Psoas muscle (tissue), 8 donors: ENCODE measurements around the gene RALGPS2. TPM values are rescaled to one million over a fixed set of nuclear protein-coding genes. Genes with fewer than 3 reads are reported as not detected.

Source experiments
- ATAC-seq, 4 donors: fragments of 200-7000 bp; cut with Tn5 transposase; one replicate each; pipeline ENCODE4 v1.9.1; 2020; ENCODE audit warnings: moderate library complexity in 3 of 4, mild to moderate bottlenecking in 2 of 4
- DNase-seq, 2 donors: peaks; one replicate each; pipeline ENCODE4 v3.0.0-alpha.2; 2020
- H3K27ac ChIP-seq: fragments of 200-600 bp; one replicate; pipeline ENCODE4 v1.8.0; 2022
- H3K27me3 ChIP-seq, 3 donors: fragments of 200-600 bp in 1 of 3; one replicate each; pipeline versions ENCODE4 v1.6.1 to v1.8.0; 2013 to 2022; ENCODE audit warnings: low read length in 2 of 3, mild to moderate bottlenecking in 2 of 3, moderate library complexity in 1 of 3; ENCODE audit not compliant: insufficient read depth in 3 of 3
- H3K36me3 ChIP-seq, 2 donors: fragments of 200-600 bp in 1 of 2; one replicate each; pipeline versions ENCODE4 v1.6.1 to v1.8.0; 2013 to 2022; ENCODE audit warnings: low read depth in 1 of 2, mild to moderate bottlenecking in 1 of 2, moderate library complexity in 1 of 2; ENCODE audit not compliant: insufficient read depth in 1 of 2
- H3K4me1 ChIP-seq: fragments of 200-600 bp; one replicate; pipeline ENCODE4 v1.8.0; 2022
- H3K4me3 ChIP-seq: fragments of 200-600 bp; one replicate; pipeline ENCODE4 v1.8.0; 2022; ENCODE audit warnings: mild to moderate bottlenecking
- H3K9me3 ChIP-seq: fragments of 200-600 bp; one replicate; pipeline ENCODE4 v1.8.0; 2022
- WGBS, 3 donors: extraction: QIAGEN DNeasy Blood & Tissue Kit; methylation state at CpG; one replicate each; pipeline versions ENCODE4 v1.1.6 to v1.1.7; 2013; 5-methylcytosine and 5-hydroxymethylcytosine counted together
- intact Hi-C, 2 donors: fragments of 100-400 bp; cut with DNase I; formaldehyde crosslinking; loops; one replicate each; pipeline versions ENCODE4 v1.11.0 to v1.14.2; 2022
- polyA plus RNA-seq, 3 donors: library from polyadenylated mRNA; stranded (reverse); fragments of 200-250 nt; gene quantifications; one replicate each; pipeline ENCODE4 v1.2.3, GENCODE V29; 2013
- total RNA-seq, 4 donors: library from RNA; stranded (reverse); fragmentation: NEBNext Ultra II Directional in 2 of 4; extraction: Animal tissue kit (Norgen Biotek cat#: 25700) in 2 of 4; gene quantifications; one replicate each; pipeline versions ENCODE4 v1.2.1 to v1.2.4, GENCODE V29; 2021 to 2023
- TF ChIP-seq, protein P1 (sequence below): fragments of 200-600 bp; IDR thresholded peaks from one replicate; pipeline ENCODE4 v1.8.0; 2022; ENCODE audit warnings: antibody characterized with exemption
- donor health status: healthy with polysubstance abuse.
- donor health status: DM: no; HTN: no; CAD: no; lungs with moderate emphysema.
- donor health status: Bipolar disorder and iron deficiency.
- donor health status: healthy.
- donor health status: DM: yes; HTN: yes; CAD: no.
- donor health status: DM: no; HTN: no; CAD: no.
- donor health status: DM: no; HTN: no; CAD: no.
- donor health status: DM: yes; HTN: yes; CAD: no.

RALGPS2 gene
- total and polyA plus RNA-seq, 7 donors = 0.69 to 6.2 (median 2.4) TPM

DNA sequence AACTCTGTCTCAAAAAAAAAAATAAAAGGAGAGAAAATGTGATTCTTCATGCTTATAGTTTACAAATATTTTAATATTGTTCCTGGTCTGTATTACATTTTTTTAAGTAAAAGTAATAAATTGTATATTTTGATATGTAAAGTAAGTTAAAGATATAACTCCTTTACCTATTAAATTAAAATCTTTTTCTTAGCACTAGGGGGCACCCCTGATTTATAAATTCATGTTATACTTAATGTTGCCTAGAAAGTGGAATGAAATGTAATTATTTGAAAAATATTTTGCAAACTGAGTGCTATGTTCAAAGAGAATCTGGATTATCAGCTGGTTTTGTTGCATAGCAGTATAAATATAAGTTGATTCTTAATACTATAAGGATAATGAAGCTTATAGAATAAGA lies 49.2 kb downstream of the RALGPS2 start:
- DNase-seq (no peak), ATAC-seq (peak in 1 of 4 donors; percentile 60)
- no peaks in the 10 kb centered on the region for H3K4me1 ChIP-seq
- no peaks in the 10 kb centered on the region for H3K27me3 ChIP-seq
- H3K4me3 ChIP-seq = no peak overlapping the region
- H3K27ac ChIP-seq = no peak overlapping the region
- no peaks in the 10 kb centered on the region for H3K9me3 ChIP-seq
- TF ChIP-seq, protein P1, sequence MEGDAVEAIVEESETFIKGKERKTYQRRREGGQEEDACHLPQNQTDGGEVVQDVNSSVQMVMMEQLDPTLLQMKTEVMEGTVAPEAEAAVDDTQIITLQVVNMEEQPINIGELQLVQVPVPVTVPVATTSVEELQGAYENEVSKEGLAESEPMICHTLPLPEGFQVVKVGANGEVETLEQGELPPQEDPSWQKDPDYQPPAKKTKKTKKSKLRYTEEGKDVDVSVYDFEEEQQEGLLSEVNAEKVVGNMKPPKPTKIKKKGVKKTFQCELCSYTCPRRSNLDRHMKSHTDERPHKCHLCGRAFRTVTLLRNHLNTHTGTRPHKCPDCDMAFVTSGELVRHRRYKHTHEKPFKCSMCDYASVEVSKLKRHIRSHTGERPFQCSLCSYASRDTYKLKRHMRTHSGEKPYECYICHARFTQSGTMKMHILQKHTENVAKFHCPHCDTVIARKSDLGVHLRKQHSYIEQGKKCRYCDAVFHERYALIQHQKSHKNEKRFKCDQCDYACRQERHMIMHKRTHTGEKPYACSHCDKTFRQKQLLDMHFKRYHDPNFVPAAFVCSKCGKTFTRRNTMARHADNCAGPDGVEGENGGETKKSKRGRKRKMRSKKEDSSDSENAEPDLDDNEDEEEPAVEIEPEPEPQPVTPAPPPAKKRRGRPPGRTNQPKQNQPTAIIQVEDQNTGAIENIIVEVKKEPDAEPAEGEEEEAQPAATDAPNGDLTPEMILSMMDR = peak; percentile 63
- intact Hi-C loops = loop anchor here in 1 of 2 donors (10.0 kb wide), 1 partner anchor 591 kb away; the partner anchor contains the start of gene AXDND1
- no peaks in the 10 kb centered on the region for H3K36me3 ChIP-seq

DNA sequence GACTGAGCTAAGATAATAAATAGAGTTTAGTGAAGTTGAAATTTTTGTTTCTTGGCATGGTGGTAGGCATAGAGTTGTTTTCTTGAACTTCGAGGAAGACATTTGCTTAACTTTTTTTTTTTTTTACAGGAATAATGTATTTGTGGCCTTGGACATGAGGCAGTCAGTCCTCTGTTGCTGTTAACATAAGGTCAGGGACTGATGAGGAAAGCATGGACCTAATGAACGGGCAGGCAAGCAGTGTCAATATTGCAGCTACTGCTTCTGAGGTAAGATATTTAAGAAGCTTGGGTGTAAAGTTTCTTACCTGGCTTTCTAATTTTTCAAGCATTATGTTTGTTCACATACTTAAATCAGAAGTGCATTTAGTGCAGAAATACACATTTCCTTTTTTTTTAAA lies 51.5 kb downstream of the RALGPS2 start:
- 70 to 88% (median 74%) methylated on average over 2 of the region's 2 CpGs for WGBS, 3 donors
- Histone ChIP-seq H3K36me3 (no peaks in the 10 kb centered on the region), H3K4me1 (no peaks in the 10 kb centered on the region), H3K4me3 (no peak overlapping the region), H3K9me3 (no peaks in the 10 kb centered on the region), H3K27ac (no peak overlapping the region), H3K27me3 (no peaks in the 10 kb centered on the region)
- ATAC-seq (no peak), DNase-seq (no peak)
- TF ChIP-seq, protein P1 = no peak
- intact Hi-C loops = loop anchor here in 1 of 2 donors (10.0 kb wide), 1 partner anchor 588 kb away; the partner anchor contains the start of gene AXDND1

DNA sequence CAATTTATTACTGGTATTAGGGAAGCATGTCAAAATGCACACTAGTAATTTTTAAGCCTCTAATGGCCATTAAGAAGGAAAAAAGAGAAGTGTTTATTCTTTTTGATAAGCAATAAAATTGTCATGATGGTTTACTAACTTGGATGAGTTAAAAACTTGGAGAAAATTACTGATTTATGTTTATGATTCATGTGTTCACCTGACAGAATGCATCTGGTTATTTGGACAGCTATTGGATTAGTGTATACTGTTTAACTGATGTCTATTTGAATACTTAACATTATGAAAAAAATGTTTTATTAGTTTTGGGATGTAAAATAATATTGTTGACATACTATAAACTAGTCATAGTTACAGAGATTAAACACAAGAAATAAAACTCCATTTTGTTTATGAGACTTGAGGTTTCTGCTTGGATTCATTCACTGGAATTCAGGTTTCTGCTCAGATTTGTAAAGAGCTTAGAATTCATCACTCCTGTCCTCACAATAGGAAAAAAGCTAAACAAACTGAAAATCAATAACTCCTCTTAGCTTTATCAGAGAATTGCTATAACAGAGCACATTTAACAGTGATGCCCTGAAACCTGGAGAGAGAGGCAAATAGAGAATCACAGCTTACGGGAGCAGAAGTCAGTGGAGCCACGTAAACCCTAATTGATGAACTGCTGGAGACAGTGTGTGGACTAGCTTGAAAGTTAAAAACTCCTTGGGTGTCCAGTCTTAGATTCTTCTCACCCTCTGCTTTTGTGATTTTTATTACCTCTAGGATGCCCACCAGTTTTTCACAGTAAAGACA lies 56.7 kb downstream of the RALGPS2 start:
- H3K9me3 ChIP-seq = no peaks in the 10 kb centered on the region
- no peak for ATAC-seq
- no peak overlapping the region for H3K27ac ChIP-seq
- intact Hi-C loops = no loop called here
- no peaks in the 10 kb centered on the region for H3K4me1 ChIP-seq
- DNase-seq = no peak
- WGBS, 3 donors = 95 to 100% (median 97%) methylated on average over 2 of the region's 2 CpGs
- H3K4me3 ChIP-seq = no peak overlapping the region
- TF ChIP-seq, protein P1 = no peak
- H3K36me3 ChIP-seq = no peaks in the 10 kb centered on the region
- H3K27me3 ChIP-seq = no peaks in the 10 kb centered on the region

DNA sequence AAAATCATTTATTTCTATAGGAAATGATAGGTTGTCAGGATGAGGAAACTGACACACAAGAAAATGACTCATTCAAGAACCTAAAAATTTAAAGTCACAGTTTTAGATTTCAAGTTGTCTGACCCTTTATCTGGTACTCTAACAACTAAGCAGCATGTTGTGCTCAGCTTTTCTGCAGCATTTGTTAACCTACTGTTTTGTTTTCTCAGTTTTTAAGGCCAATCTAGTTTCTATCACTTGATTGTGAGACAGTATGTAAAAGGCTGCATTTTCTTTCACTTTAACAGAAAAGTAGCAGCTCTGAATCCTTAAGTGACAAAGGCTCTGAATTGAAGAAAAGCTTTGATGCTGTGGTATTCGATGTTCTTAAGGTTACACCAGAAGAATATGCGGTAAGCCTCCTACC lies 59.1 kb downstream of the RALGPS2 start:
- DNase-seq = no peak
- H3K27me3 ChIP-seq = no peaks in the 10 kb centered on the region
- H3K27ac ChIP-seq = no peak overlapping the region
- TF ChIP-seq, protein P1 = no peak
- H3K4me1 ChIP-seq = no peaks in the 10 kb centered on the region
- no peak for ATAC-seq
- no peaks in the 10 kb centered on the region for H3K36me3 ChIP-seq
- H3K4me3 ChIP-seq = no peak overlapping the region
- WGBS, 3 donors = 86 to 93% (median 87%) methylated on average over 2 of the region's 2 CpGs
- intact Hi-C loops = no loop called here
- no peaks in the 10 kb centered on the region for H3K9me3 ChIP-seq
